ENCODE measurements around the gene CTBP2.

The CTBP2 gene

GRCh38 chr10:125162120-125162931 lies 2.0 kb upstream of the CTBP2 start:
- Mint-ChIP-seq H3K9me3 (no peaks in the 10 kb centered on the region), H3K27me3 (ENCODE audit: low read depth, poor library complexity) (no peaks in the 10 kb centered on the region), H3K36me3 (ENCODE audit: low read depth) (no peaks in the 10 kb centered on the region), H3K4me3 (peak overlapping the region; percentile 77), H3K27ac (peak overlapping the region; percentile 87), H3K4me1 (peaks cover 36% of the 10 kb centered on the region)
- no peak for TF ChIP-seq CTCF (IDR thresholded peaks at IDR 0.05)
- DNase-seq: peak; percentile 62

GRCh38 chr10:125161707-125162119 lies 1.4 kb upstream of the CTBP2 start:
- peak; percentile 1 for TF ChIP-seq CTCF (IDR thresholded peaks at IDR 0.05)
- H3K4me3 Mint-ChIP-seq: peak overlapping the region; percentile 77
- H3K4me1 Mint-ChIP-seq: peaks cover 42% of the 10 kb centered on the region
- peak; percentile 42 for DNase-seq
- H3K27ac Mint-ChIP-seq: peak overlapping the region; percentile 87
- H3K36me3 Mint-ChIP-seq (ENCODE audit: low read depth): no peaks in the 10 kb centered on the region
- no peaks in the 10 kb centered on the region for H3K9me3 Mint-ChIP-seq
- H3K27me3 Mint-ChIP-seq (ENCODE audit: low read depth, poor library complexity): no peaks in the 10 kb centered on the region

- H3K9me3 Mint-ChIP-seq: no peaks in the 10 kb centered on the region
- H3K36me3 Mint-ChIP-seq (ENCODE audit: low read depth): no peaks in the 10 kb centered on the region
- H3K27ac Mint-ChIP-seq: peak overlapping the region; percentile 90
- H3K27me3 Mint-ChIP-seq (ENCODE audit: low read depth, poor library complexity): no peaks in the 10 kb centered on the region
- DNase-seq: peak; percentile 82
- peak overlapping the region; percentile 80 for H3K4me3 Mint-ChIP-seq
- TF ChIP-seq CTCF (IDR thresholded peaks at IDR 0.05): peak; percentile 29
- H3K4me1 Mint-ChIP-seq: peaks cover 49% of the 10 kb centered on the region
Measured at GRCh38 chr10:125160856-125161706, 718 bp upstream of the CTBP2 start.

- Mint-ChIP-seq H3K27ac (peak overlapping the region; percentile 97), H3K9me3 (no peaks in the 10 kb centered on the region), H3K4me3 (peak overlapping the region; percentile 90), H3K36me3 (ENCODE audit: low read depth) (no peaks in the 10 kb centered on the region), H3K4me1 (peaks cover 62% of the 10 kb centered on the region), H3K27me3 (ENCODE audit: low read depth, poor library complexity) (no peaks in the 10 kb centered on the region)
- DNase-seq: peak; percentile 44
- no peak for TF ChIP-seq CTCF (IDR thresholded peaks at IDR 0.05)
Measured at GRCh38 chr10:125159486-125159931, 854 bp downstream of the CTBP2 start.

GRCh38 chr10:125158601-125159485 lies 1.5 kb downstream of the CTBP2 start:
- peak overlapping the region; percentile 97 for H3K27ac Mint-ChIP-seq
- no peak for TF ChIP-seq CTCF (IDR thresholded peaks at IDR 0.05)
- H3K27me3 Mint-ChIP-seq (ENCODE audit: low read depth, poor library complexity): no peaks in the 10 kb centered on the region
- DNase-seq: peak; percentile 49
- peak overlapping the region; percentile 96 for H3K4me3 Mint-ChIP-seq
- no peaks in the 10 kb centered on the region for H3K36me3 Mint-ChIP-seq (ENCODE audit: low read depth)
- H3K9me3 Mint-ChIP-seq: no peaks in the 10 kb centered on the region
- H3K4me1 Mint-ChIP-seq: peaks cover 62% of the 10 kb centered on the region

Data from nephron progenitor cell (in vitro differentiated cells).